DMS153 (cell line): Measurements from ENCODE around the gene GFAP.
A peak's percentile ranks its signal among the peaks of the same experiment; 100 is the strongest.

Experiments
- DNase-seq: peaks from one replicate; lab custom pipeline; 2025; lab: John Stamatoyannopoulos, UW

The GFAP gene

DNA sequence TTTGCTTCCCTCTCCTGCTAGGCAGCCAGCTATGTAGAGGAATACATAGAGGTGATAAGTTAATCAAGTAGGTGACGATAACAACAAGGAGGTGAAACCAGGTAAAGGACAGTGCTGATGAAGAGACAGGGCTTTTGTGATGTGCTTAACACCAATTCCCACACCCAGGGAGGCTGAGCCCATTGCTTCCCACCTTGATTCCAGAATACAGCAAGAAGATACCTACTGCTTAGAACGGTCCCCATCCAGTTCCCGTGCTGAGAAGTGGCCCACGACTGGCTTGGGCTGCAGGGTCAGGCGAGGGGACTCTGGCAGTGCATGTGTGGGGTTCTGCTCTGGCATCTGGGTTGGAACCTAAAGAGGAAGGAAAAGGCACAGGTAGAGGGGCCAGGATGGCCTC, 16.1 kb upstream of the GFAP start:
- no peak for DNase-seq

DNA sequence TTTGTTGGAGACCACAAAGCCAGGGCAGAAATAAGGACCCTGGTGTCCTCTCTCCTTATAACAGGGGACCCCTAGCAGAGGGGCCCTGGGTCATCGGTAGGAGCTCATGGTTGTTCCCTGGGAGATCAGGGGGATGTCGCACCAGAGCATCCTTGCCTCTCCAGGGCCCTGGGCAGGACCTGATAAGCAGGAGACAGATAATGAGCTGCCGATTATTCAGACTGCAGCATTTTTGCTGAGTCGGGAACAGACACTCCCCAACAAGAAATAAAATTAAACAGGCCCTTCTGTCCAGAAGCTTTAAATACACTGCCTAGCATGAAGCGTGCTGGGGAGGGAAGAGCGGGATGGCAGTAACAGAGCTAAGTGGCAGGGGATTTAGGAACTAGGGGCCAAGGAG, 15.4 kb upstream of the GFAP start:
- DNase-seq: no peak

GRCh38 chr17:44928950-44929720, 13.8 kb upstream of the GFAP start:
- DNase-seq: no peak

- no peak for DNase-seq
Observed at GRCh38 chr17:44928136-44928535, 12.8 kb upstream of the GFAP start.

GRCh38 chr17:44927696-44928095, 12.4 kb upstream of the GFAP start:
- DNase-seq: no peak

DNA sequence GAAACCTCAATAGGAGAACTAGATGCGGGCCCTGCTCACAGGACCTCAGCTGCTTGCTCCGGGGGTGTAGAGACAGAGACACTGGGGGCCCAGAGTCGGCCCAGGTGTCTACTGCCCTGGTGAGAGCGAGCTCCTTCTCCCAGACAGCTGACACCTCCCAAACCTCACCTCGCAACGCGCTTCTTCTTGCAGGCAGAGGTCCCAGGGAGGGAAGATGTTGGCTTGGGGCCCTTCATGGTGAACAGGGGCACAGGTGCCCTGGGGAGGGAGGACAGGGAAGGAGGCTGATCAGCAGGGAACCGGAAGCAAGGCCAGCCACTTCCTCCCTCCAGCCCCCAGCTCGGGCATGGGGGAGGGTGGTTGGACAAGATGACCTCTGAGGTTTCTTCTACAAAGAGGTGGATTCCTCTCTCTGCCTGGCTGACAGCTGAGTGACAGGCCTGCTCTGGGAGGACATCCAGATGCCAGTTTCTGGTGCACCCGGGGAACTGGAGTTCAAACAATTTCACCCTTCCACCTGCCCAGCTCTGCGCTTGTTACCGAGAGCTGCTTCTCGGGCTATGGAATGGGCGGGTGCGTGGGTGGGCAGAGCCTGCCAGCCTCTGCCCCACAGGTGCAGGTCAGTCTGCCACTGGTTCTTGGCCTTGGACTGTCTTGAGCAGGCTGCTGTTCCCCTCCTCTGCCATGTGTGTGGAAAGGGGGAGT, 11.7 kb upstream of the GFAP start:
- DNase-seq: no peak

- DNase-seq: no peak
Observed at GRCh38 chr17:44925731-44926697, 10.7 kb upstream of the GFAP start.

- DNase-seq: no peak
Observed at GRCh38 chr17:44924107-44924544, 8.8 kb upstream of the GFAP start.

- no peak for DNase-seq
Observed at GRCh38 chr17:44922746-44923470, 7.6 kb upstream of the GFAP start.

DNA sequence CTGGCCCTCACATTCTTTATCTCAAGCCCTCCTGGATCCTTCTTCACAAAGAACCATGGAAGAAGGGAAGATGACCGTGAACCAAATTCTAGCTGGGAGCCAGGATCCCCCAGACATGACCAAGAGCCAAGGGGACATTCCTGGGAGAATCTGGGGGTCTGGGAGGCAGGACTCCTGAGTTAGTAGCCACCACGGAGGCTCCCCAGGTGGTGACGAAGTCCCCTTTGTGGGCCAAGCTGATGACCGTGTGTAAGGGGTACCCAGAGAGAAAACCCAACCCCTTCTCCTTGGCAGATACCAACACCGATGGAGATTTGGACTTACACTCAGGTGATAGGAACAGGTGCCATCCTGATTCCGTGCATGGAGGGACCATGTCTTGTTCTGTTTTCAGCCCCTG, 6.8 kb upstream of the GFAP start:
- no peak for DNase-seq

GRCh38 chr17:44921122-44921882, 6.0 kb upstream of the GFAP start:
- DNase-seq: no peak

DNA sequence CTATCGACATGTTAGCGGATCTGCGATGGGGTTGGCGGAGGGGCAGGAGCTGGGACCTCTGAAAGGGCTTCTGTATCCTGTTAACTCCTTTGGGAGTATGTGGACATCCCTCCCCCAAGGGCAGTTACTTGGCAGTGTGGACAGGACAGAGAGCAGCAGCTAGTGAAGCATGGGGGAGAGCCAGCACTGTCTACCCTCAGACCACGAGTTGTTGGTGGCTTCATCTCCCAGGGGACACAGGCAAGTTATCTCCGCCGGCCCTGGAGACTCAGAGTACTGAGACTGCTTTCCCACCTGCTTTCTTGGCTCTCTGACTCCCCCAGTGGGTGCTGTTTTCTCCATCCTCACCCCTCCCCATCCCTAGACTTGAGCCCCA, 5.3 kb upstream of the GFAP start:
- DNase-seq: no peak

- DNase-seq: peak; percentile 57
Observed at GRCh38 chr17:44919885-44920564, 4.7 kb upstream of the GFAP start.

- no peak for DNase-seq
Observed at GRCh38 chr17:44919411-44919810, 4.1 kb upstream of the GFAP start.

- no peak for DNase-seq
Observed at GRCh38 chr17:44918006-44918405, 2.7 kb upstream of the GFAP start.

GRCh38 chr17:44917456-44917855, 2.2 kb upstream of the GFAP start:
- DNase-seq: no peak

DNA sequence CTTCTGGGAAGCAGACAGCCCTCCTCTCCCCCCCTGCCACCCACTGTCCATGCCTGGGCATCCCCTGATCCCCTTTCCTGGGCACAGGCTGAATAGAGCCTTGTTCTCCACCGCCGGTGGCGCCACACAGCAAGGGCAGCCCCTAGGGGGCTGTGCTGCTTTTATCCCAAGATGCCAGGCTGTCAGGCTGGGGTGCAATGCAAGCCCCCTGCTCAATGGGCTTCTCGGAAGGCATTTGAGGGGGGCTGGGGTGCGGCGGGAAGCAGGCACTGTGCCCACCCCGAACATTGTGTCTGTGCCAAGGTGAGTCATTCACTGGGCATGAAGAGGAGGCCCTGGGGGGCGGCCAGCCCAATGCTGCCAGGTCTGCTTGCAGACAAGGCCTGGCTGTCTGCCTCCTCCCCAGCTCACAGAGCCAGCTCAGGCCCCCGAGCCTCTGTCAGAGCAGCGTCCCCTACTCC, 1.5 kb upstream of the GFAP start:
- DNase-seq: no peak

DNA sequence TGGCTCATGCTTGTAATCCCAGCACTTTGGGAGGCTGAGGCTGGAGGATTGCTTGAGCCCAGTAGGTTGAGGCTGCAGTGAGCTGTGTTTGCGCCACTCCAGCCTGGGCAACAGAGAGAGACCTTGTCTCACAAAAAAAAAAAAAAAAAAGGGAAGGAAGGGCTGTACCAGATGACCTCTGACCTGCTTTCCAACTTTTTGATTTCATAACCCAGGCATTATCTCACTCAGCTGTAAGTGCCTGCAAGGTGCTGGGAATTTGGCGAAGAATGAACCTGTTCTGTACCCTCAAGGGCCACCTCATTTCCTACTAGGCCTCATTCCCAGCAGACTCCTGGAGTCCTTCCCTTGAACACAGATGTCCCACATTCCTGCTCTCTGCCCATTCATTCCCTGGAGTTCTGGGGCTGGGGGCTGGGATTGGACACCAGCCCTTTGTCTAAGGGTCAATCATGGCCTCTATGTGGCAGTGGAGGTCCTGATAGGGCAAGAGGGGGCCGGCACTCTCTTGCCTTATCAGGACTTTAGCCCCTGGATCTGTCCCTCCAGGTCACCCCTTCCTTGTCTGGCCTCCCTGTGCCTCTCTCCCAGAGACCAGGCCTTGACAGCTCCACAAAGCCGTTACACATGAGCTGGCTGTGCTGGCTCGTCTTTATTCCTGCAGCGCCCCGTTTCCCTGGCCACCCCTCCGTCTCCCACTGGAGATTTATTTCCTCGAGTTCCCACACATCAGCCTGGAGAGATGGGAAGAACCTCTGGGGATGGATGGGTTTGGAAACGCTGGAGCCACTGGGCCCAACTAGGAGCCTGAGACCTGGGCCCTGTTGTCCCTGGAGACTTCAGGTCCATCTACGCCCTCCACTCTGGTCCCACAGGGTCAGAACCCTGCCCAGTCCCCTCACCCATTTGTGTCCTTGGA, 821 bp upstream of the GFAP start:
- DNase-seq: no peak

- no peak for DNase-seq
Observed at GRCh38 chr17:44914698-44915271, 515 bp downstream of the GFAP start.
